ENCODE results near the gene MOB3B.

The MOB3B gene

GRCh38 chr9:27391040-27391895 lies 138.3 kb downstream of the MOB3B start:
- DNase-seq (ENCODE audit: low read depth in 2 of 2), result no peak

DNA sequence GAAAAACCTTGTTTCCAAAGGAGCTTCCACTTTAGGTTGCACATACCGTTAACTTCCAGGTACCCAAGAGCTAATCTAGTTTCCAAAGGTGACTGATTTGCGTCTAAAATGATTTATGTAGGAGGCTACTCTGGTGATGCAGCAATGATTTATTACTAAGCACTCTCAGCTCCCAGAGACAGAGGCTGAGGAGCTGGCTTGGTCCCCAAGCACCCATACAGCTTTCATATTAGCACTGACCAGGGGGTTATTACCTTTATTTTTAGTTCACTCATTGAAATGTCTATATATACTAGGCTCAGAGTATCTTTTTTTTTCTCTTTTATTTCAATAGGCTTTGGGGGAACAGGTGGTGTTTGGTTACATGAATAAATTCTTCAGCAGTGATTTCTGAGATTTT lies 141.5 kb downstream of the MOB3B start:
- DNase-seq (ENCODE audit: low read depth in 2 of 2), result no peak

- DNase-seq (ENCODE audit: low read depth in 2 of 2), result no peak
These were observed 141.9 kb downstream of the MOB3B start for GRCh38 chr9:27387722-27388121.

DNA sequence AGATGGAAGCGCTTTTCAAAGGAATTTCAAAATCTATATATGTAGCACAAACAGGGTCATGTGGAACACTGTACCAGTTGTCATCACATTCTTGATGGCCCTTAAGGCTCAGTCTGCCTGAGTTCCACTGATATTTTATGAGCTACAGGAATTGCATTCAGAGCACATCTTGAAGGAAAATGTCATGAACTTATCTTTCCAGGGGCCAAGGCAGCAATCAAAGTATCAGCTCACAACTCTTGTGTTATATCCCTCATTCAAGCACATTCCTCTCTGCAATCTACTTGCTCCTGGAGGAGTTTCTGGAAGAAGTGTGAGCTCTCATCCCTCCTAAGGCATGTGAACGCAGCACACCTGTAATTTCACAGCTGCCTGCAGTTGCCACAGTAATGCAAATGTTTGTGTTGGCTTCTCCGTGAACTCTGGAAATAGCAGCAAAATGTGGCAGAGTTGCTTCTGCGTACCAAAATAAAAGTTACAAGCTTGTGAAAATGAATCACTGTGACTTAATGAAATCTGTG lies 143.0 kb downstream of the MOB3B start:
- DNase-seq (ENCODE audit: low read depth in 2 of 2), result no peak

DNA sequence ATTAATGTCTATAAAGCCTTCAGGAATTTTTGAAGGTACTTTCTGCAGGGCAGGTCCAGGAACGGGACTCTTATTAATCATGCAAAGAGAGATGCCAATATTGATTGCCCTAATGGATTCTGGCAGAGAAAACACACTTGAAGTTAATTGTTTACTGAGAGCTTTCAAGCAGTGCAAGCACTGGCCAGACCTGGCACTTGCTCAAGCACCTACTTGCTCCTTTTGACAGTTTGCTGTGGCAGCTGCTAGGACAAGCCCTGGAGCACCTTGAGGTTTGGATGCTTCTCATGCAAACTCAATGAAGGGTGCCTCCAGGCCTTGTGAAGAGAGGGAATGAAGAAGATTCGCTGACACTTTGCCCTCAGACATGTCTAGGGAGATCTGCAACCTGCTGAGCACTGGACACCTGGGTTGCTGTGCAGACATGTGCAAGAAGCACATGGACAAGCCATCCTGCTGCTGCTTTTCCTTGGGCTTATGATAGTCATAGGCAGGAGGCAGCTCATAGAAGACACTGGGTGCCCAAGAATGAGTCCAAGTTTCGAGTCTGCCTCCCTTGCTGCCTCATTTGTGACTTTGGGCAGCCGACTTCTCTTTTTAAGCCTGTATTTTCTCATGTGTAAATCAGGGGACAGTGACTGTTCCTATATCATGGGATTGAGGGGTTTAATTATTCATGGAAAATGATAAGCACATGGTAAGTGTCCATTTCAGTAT lies 143.8 kb downstream of the MOB3B start:
- no peak for DNase-seq (ENCODE audit: low read depth in 2 of 2)

DNA sequence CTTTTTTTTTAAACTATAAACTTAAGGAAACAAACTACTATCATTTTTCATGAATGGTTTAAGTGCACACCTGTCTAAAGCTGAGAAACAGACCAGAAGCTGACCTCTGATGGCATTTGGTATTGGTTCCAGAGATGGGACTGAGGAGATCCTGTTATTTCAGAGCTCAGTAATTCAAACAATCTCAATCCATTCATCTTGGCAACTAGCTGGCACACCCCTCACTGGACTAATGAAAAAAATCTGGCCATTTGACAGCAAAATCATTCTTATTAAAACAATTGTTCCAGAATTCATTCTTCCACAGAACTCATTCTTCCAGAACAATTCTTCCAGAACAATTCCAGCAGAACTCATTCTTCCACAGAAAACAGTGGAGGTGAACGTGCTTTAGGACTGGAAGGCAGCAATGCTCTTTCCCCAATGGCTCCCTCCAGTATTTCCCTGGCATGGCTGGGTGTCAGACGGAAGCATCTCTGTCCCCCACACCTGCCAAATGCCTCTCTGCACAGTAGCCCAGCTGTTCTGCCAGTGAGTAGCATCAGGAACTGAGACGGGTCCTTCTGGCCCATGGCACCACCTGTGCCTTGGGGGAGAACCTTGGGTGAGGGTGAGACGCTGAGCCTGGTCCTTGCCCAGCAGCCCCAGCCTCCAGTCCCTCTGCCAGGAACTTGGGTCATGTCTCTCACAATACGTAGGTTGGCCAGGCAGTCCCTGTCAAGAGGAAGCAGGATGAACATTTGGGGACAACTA lies 145.2 kb downstream of the MOB3B start:
- DNase-seq (ENCODE audit: low read depth in 2 of 2), result no peak

DNA sequence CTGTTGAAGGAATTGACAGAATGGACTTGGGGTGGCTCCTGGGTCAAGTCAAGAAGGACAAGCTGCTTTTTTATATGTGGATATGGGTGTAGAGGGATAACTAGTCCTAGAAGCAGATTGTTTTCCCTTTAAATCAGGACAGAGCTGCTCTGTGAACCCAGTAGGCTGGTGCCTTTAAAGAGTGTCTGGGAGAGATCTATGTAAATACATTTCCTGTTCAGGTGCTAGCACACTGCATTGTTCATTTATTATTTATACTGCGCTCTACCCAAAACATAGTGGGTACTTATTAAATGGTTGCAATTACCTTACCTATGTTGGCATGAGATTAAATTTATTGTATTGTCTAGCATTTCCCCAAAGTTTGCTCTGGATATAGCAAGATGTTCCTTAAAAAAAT lies 146.1 kb downstream of the MOB3B start:
- DNase-seq (ENCODE audit: low read depth in 2 of 2), result no peak

DNA sequence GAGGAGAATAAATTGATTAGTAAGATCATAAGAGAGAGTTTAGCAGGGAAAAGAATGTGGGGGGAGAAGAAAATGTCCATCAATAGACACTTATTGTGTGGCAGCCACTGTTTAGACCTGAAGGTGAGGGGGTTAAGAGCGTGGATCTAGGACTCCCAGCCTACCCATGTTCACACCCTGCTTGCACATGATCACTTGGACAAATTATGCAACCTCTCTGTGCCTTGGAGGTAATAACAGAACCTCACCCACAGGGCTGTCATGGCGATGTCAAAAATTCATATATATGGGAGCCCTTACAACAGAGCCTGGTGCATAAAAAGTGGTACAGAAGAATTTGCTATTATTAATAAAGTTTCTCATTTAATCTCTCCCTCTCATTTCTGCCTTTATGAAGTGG lies 146.6 kb downstream of the MOB3B start:
- DNase-seq (ENCODE audit: low read depth in 2 of 2), result no peak

- no peak for DNase-seq (ENCODE audit: low read depth in 2 of 2)
These were observed 147.3 kb downstream of the MOB3B start for GRCh38 chr9:27382308-27382707.

- DNase-seq (ENCODE audit: low read depth in 2 of 2), result no peak
These were observed 150.0 kb downstream of the MOB3B start for GRCh38 chr9:27379311-27380251.

DNA sequence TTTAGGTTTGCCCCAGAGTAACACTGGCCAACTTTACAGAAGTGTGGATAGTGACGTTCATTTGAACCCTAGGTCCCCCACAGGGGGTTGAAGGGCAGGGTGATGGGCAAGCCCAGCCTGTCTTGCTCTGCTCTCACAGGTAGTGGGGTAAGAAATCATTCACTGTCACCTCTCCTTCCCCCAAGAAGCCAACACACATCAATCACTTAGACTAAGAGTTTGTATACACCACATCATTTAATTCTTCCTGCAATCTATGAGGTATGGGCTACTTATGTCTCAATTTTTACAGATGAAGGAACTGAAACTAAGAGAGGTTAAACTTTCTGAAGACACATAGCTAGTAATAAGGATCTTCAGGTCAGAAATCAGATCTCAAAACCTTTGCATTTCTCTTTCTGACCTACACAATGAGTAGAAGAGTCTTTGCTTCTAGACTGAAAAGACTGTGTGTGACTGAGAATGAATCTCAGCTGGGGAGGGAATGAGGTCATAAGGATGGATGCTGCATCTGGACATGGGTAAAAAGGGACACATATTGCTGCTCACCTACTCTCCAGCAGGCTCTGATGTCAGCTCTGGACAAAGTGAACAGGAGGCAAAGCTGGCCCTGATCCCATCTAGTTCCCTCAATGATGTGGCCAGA lies 151.7 kb downstream of the MOB3B start:
- DNase-seq (ENCODE audit: low read depth in 2 of 2), result no peak

- no peak for DNase-seq (ENCODE audit: low read depth in 2 of 2)
These were observed 152.3 kb downstream of the MOB3B start for GRCh38 chr9:27377147-27377807.

DNA sequence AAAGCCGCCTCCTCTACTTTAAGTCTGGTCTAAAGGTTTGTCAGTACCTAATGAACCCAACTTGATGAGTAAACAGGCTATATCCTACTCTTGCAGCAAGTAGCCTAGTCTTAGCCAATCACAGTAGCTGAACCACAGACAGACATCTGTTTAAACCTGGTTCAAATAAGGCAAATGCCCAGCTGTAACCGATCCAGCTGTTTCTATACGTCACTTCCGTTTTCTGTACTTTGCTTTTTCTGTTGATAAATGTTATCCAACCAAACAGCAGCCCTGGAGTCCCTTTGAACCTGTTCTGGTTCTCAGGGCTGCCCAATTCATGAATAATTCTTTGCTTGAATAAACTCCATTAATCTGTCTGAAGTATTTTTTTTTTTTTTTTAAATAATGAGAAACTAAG lies 155.8 kb downstream of the MOB3B start:
- DNase-seq (ENCODE audit: low read depth in 2 of 2), result no peak

DNA sequence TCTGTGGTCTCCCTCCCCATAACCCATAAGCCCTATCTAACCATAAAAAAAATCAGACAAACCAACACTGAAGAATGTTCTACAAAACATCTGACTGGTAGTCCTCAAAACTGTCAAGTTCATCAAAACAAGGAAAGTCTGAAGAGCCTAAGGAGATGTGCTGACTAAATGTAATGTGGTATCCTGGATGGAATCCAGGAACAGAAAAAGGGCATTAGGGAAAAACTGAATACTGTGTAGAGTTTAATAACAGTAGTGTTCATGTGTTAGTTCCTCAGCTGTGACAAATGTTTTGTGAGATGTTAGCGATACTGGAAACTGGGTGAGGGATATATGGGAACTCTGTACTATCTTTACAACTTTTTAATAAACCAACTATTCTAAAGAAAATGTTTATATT lies 157.0 kb downstream of the MOB3B start:
- DNase-seq (ENCODE audit: low read depth in 2 of 2), result no peak

DNA sequence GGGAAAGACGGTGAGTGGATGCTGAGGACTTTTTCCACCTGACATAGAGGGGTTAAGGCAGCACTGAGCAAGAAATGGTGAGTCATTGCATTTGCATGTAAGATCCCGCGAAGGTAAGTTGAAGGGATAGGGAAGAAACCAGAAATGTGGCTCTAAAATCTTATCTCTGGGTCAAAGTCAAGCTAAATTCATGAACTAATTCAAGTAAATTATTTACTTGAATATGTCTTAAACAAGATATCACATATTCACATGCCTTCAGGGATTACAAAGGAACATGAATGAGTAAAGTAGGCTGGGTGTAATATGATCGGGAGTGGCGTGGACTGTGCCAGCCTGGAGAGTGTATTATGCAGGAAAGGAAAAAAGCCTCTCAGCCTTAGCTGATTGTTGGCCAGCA lies 158.2 kb downstream of the MOB3B start:
- no peak for DNase-seq (ENCODE audit: low read depth in 2 of 2)

DNA sequence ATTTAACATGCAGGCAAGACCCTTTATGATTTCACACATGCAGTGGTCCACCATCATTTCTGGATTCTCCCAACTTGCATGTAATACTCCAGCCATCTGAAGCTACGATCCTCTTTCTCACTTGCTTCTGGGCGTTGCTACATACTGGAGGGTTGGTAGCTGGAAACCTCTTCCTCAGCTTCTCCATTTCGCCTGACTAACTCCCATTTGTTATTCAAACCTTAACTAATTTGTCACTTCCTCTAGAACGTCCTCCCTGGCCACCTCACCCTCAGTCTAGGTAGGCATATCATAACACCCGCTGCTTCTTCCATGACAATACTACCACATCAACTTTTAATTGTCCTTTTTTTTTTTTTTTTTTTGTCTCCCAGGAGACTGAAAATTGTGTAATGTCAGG lies 160.0 kb downstream of the MOB3B start:
- DNase-seq (ENCODE audit: low read depth in 2 of 2), result no peak

DNA sequence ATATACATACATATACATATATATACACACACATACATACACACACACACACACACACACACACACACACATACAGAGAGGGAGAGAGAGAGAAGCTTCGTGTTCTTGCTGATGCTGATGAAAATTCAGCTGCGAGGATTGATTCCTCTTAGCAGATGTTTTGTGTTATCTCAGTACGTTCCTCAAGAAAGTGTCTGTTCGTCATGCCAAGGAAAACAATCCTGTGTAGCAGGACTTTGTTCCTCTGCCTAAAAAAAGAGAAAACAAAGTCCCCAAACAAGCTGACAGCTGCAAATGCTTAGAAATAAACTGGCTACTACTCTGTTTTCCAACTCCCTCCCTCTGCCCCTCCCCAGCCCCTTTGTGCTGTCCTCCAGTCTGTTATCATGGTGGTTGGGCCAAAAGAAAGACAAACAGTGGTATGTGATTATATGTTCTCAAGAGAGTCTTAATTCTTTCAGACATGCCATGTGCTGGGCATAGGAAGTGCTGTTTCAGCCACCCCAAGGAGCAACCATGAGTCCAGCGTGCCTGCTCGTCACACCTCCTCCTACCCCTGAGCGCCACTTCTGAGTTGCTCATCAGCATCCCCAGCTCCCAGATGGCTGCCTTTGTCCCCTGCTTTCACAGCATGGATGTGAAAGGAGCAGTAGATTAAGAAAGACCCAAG lies 161.2 kb downstream of the MOB3B start:
- no peak for DNase-seq (ENCODE audit: low read depth in 2 of 2)

- DNase-seq (ENCODE audit: low read depth in 2 of 2), result no peak
These were observed 161.7 kb downstream of the MOB3B start for GRCh38 chr9:27367921-27368315.

GRCh38 chr9:27367175-27367798 lies 162.3 kb downstream of the MOB3B start:
- DNase-seq (ENCODE audit: low read depth in 2 of 2), result no peak

All from stimulated activated CD4-positive, alpha-beta T cell treated with anti-CD3 and anti-CD28 coated beads, Interleukin-4, amount 100 ng/mL, for 48 hours (primary cell).